ENCODE data around the gene LRP2BP. TPM values are rescaled to one million over a fixed set of nuclear protein-coding genes. Genes with fewer than 3 reads are reported as not detected.
"Not testable (repeated sequence)": the region's sequence is repeated elsewhere in the genome, so short reads cannot be mapped to it uniquely, and the experiment has no call there.

The LRP2BP gene
- total RNA-seq, 5 donors from 2014 or later (not counting 1 experiment from before 2014, with no cell fraction given) = 0.51 to 2.9 (median 0.89) TPM

- H3K4me3 ChIP-seq (ENCODE audit: control insufficient read depth in 1 of 2, extremely low read depth in 1 of 2, low read length in 1 of 2) = no peak overlapping the region
- H3K27me3 Mint-ChIP-seq = no peaks in the 10 kb centered on the region
- H3K4me3 Mint-ChIP-seq = no peak overlapping the region
- ChIA-PET CTCF (no interaction called here), POLR2A (no interaction called here)
- peaks cover 8% of the 10 kb centered on the region for H3K36me3 Mint-ChIP-seq
- WGBS (ENCODE audit: insufficient coverage) = 100% methylated on average over 1 of the region's 11 CpGs
- no peaks in the 10 kb centered on the region for H3K4me1 Mint-ChIP-seq
- H3K4me1 ChIP-seq (ENCODE audit: control insufficient read depth in 1 of 2, extremely low read depth in 1 of 2, insufficient read depth in 2 of 2, low read length in 2 of 2) = no peaks in the 10 kb centered on the region
- no peaks in the 10 kb centered on the region for H3K27me3 ChIP-seq (replicated peaks in 1 of 2; ENCODE audit: control insufficient read depth in 2 of 2, extremely low read depth in 1 of 2, insufficient read depth in 2 of 2, low read length in 1 of 2)
- no peaks in the 10 kb centered on the region for H3K9me3 ChIP-seq
- H3K27ac ChIP-seq (ENCODE audit: low read length) = no peak overlapping the region
- ATAC-seq (replicated peaks in 1 of 4) (no peak), DNase-seq (no peak)
- H3K36me3 ChIP-seq (ENCODE audit: control insufficient read depth in 2 of 2, extremely low read depth in 1 of 2, insufficient read depth in 1 of 2, low read length in 1 of 2) = peaks cover 0 to 3% of the 10 kb centered on the region in 2 donors
- H3K27ac Mint-ChIP-seq = no peak overlapping the region
- H3K9me3 Mint-ChIP-seq = no peaks in the 10 kb centered on the region
Measured at GRCh38 chr4:185371702-185372101, 24.0 kb downstream of the LRP2BP start.

GRCh38 chr4:185370268-185370949 lies 25.3 kb downstream of the LRP2BP start:
- Mint-ChIP-seq H3K9me3 (no peaks in the 10 kb centered on the region), H3K27me3 (no peaks in the 10 kb centered on the region), H3K36me3 (peaks cover 14% of the 10 kb centered on the region), H3K27ac (no peak overlapping the region), H3K4me3 (no peak overlapping the region), H3K4me1 (no peaks in the 10 kb centered on the region)
- H3K4me3 ChIP-seq (ENCODE audit: control insufficient read depth in 1 of 2, extremely low read depth in 1 of 2, low read length in 1 of 2) = no peak overlapping the region
- no peaks in the 10 kb centered on the region for H3K4me1 ChIP-seq (ENCODE audit: control insufficient read depth in 1 of 2, extremely low read depth in 1 of 2, insufficient read depth in 2 of 2, low read length in 2 of 2)
- ATAC-seq (replicated peaks in 1 of 4) (no peak), DNase-seq (no peak)
- CTCF ChIA-PET = interaction anchor here in 1 of 2 donors (0.7 kb wide), 1 partner anchor 196 kb away, joined by 3 read pairs; no protein-coding TSS in a partner anchor
- H3K36me3 ChIP-seq (ENCODE audit: control insufficient read depth in 2 of 2, extremely low read depth in 1 of 2, insufficient read depth in 1 of 2, low read length in 1 of 2) = peaks cover 0 to 3% of the 10 kb centered on the region in 2 donors
- 99% methylated on average over 9 of the region's 11 CpGs for WGBS (ENCODE audit: insufficient coverage)
- no peaks in the 10 kb centered on the region for H3K27me3 ChIP-seq (replicated peaks in 1 of 2; ENCODE audit: control insufficient read depth in 2 of 2, extremely low read depth in 1 of 2, insufficient read depth in 2 of 2, low read length in 1 of 2)
- H3K9me3 ChIP-seq = no peaks in the 10 kb centered on the region
- H3K27ac ChIP-seq (ENCODE audit: low read length) = no peak overlapping the region
- POLR2A ChIA-PET = no interaction called here

GRCh38 chr4:185369731-185370130 lies 26.0 kb downstream of the LRP2BP start:
- no peak overlapping the region for H3K4me3 Mint-ChIP-seq
- no peaks in the 10 kb centered on the region for H3K4me1 ChIP-seq (ENCODE audit: control insufficient read depth in 1 of 2, extremely low read depth in 1 of 2, insufficient read depth in 2 of 2, low read length in 2 of 2)
- H3K27ac Mint-ChIP-seq = no peak overlapping the region
- peaks cover 0 to 3% of the 10 kb centered on the region in 2 donors for H3K36me3 ChIP-seq (ENCODE audit: control insufficient read depth in 2 of 2, extremely low read depth in 1 of 2, insufficient read depth in 1 of 2, low read length in 1 of 2)
- H3K27me3 Mint-ChIP-seq = no peaks in the 10 kb centered on the region
- H3K9me3 Mint-ChIP-seq = no peaks in the 10 kb centered on the region
- ChIA-PET CTCF (no interaction called here), POLR2A (no interaction called here)
- H3K4me3 ChIP-seq (ENCODE audit: control insufficient read depth in 1 of 2, extremely low read depth in 1 of 2, low read length in 1 of 2) = no peak overlapping the region
- H3K27me3 ChIP-seq (replicated peaks in 1 of 2; ENCODE audit: control insufficient read depth in 2 of 2, extremely low read depth in 1 of 2, insufficient read depth in 2 of 2, low read length in 1 of 2) = no peaks in the 10 kb centered on the region
- ATAC-seq (replicated peaks in 1 of 4) (no peak), DNase-seq (no peak)
- no peaks in the 10 kb centered on the region for H3K9me3 ChIP-seq
- H3K27ac ChIP-seq (ENCODE audit: low read length) = no peak overlapping the region
- H3K4me1 Mint-ChIP-seq = no peaks in the 10 kb centered on the region
- H3K36me3 Mint-ChIP-seq = peaks cover 14% of the 10 kb centered on the region
- 100% methylated on average over 2 of the region's 3 CpGs for WGBS (ENCODE audit: insufficient coverage)

GRCh38 chr4:185364886-185365285 lies 30.8 kb downstream of the LRP2BP start:
- H3K9me3 Mint-ChIP-seq = no peaks in the 10 kb centered on the region
- no peak overlapping the region for H3K4me3 ChIP-seq (ENCODE audit: control insufficient read depth in 1 of 2, extremely low read depth in 1 of 2, low read length in 1 of 2)
- H3K4me1 Mint-ChIP-seq = no peaks in the 10 kb centered on the region
- H3K27me3 Mint-ChIP-seq = no peaks in the 10 kb centered on the region
- POLR2A ChIA-PET = no interaction called here
- H3K36me3 Mint-ChIP-seq = peaks cover 16% of the 10 kb centered on the region
- H3K27me3 ChIP-seq (replicated peaks in 1 of 2; ENCODE audit: control insufficient read depth in 2 of 2, extremely low read depth in 1 of 2, insufficient read depth in 2 of 2, low read length in 1 of 2) = no peaks in the 10 kb centered on the region
- no peak overlapping the region for H3K27ac Mint-ChIP-seq
- no peak overlapping the region for H3K27ac ChIP-seq (ENCODE audit: low read length)
- DNase-seq (no peak), ATAC-seq (replicated peaks in 1 of 4) (no peak)
- CTCF ChIA-PET = interaction anchor here in 1 of 2 donors (0.5 kb wide), 1 partner anchor 23 kb away, joined by 3 read pairs; no protein-coding TSS in a partner anchor
- H3K36me3 ChIP-seq (ENCODE audit: control insufficient read depth in 2 of 2, extremely low read depth in 1 of 2, insufficient read depth in 1 of 2, low read length in 1 of 2) = peaks cover 3 to 4% of the 10 kb centered on the region in 2 donors
- H3K9me3 ChIP-seq = no peaks in the 10 kb centered on the region
- H3K4me3 Mint-ChIP-seq = no peak overlapping the region
- WGBS (ENCODE audit: insufficient coverage) = 95% methylated on average over 3 of the region's 5 CpGs
- no peaks in the 10 kb centered on the region for H3K4me1 ChIP-seq (ENCODE audit: control insufficient read depth in 1 of 2, extremely low read depth in 1 of 2, insufficient read depth in 2 of 2, low read length in 2 of 2)

GRCh38 chr4:185363251-185363650 lies 32.5 kb downstream of the LRP2BP start:
- Mint-ChIP-seq H3K36me3 (peaks cover 18% of the 10 kb centered on the region), H3K4me3 (no peak overlapping the region), H3K27me3 (no peaks in the 10 kb centered on the region), H3K27ac (no peak overlapping the region), H3K4me1 (no peaks in the 10 kb centered on the region), H3K9me3 (no peaks in the 10 kb centered on the region)
- no peaks in the 10 kb centered on the region for H3K9me3 ChIP-seq
- no peak overlapping the region for H3K27ac ChIP-seq (ENCODE audit: low read length)
- H3K36me3 ChIP-seq (ENCODE audit: control insufficient read depth in 2 of 2, extremely low read depth in 1 of 2, insufficient read depth in 1 of 2, low read length in 1 of 2) = peaks cover 5 to 6% of the 10 kb centered on the region in 2 donors
- H3K4me3 ChIP-seq (ENCODE audit: control insufficient read depth in 1 of 2, extremely low read depth in 1 of 2, low read length in 1 of 2) = no peak overlapping the region
- no peak for DNase-seq
- ChIA-PET POLR2A (no interaction called here), CTCF (no interaction called here)
- H3K4me1 ChIP-seq (ENCODE audit: control insufficient read depth in 1 of 2, extremely low read depth in 1 of 2, insufficient read depth in 2 of 2, low read length in 2 of 2) = no peaks in the 10 kb centered on the region
- WGBS (ENCODE audit: insufficient coverage) = no CpG with 5 or more reads among the region's 3 CpGs
- no peak for ATAC-seq (replicated peaks in 1 of 4)
- H3K27me3 ChIP-seq (replicated peaks in 1 of 2; ENCODE audit: control insufficient read depth in 2 of 2, extremely low read depth in 1 of 2, insufficient read depth in 2 of 2, low read length in 1 of 2) = no peaks in the 10 kb centered on the region

GRCh38 chr4:185362570-185362969 lies 33.2 kb downstream of the LRP2BP start:
- H3K4me3 ChIP-seq (ENCODE audit: control insufficient read depth in 1 of 2, extremely low read depth in 1 of 2, low read length in 1 of 2); DNase-seq; H3K9me3 Mint-ChIP-seq; H3K4me3 Mint-ChIP-seq; H3K4me1 ChIP-seq (ENCODE audit: control insufficient read depth in 1 of 2, extremely low read depth in 1 of 2, insufficient read depth in 2 of 2, low read length in 2 of 2); H3K27ac Mint-ChIP-seq; H3K9me3 ChIP-seq; ATAC-seq (replicated peaks in 1 of 4); H3K27me3 Mint-ChIP-seq; H3K27me3 ChIP-seq (replicated peaks in 1 of 2; ENCODE audit: control insufficient read depth in 2 of 2, extremely low read depth in 1 of 2, insufficient read depth in 2 of 2, low read length in 1 of 2); H3K4me1 Mint-ChIP-seq; H3K27ac ChIP-seq (ENCODE audit: low read length): not testable (repeated sequence)
- WGBS (ENCODE audit: insufficient coverage) = no CpG with 5 or more reads among the region's 6 CpGs
- H3K36me3 ChIP-seq (ENCODE audit: control insufficient read depth in 2 of 2, extremely low read depth in 1 of 2, insufficient read depth in 1 of 2, low read length in 1 of 2) = peaks cover 6 to 11% of the 10 kb centered on the region in 2 donors
- H3K36me3 Mint-ChIP-seq = peaks cover 23% of the 10 kb centered on the region
- POLR2A ChIA-PET = interaction anchor here in 1 of 2 donors (0.6 kb wide), 1 partner anchor 14 kb away, joined by 3 read pairs; no protein-coding TSS in a partner anchor
- CTCF ChIA-PET = interaction anchor here (0.5 kb wide), 2 partner anchors 69 to 113 kb away, joined by 4 to 6 read pairs; no protein-coding TSS in a partner anchor
